ENCODE data around the gene PPP1R10. TPM values are rescaled to one million over a fixed set of nuclear protein-coding genes. Genes with fewer than 3 reads are reported as not detected.

Gene PPP1R10
- total and polyA plus RNA-seq, 2 of the 13 experiments (the other 11 are each of a cell fraction or from before 2014, with no cell fraction given) = 26.3 to 38.4 TPM

DNA sequence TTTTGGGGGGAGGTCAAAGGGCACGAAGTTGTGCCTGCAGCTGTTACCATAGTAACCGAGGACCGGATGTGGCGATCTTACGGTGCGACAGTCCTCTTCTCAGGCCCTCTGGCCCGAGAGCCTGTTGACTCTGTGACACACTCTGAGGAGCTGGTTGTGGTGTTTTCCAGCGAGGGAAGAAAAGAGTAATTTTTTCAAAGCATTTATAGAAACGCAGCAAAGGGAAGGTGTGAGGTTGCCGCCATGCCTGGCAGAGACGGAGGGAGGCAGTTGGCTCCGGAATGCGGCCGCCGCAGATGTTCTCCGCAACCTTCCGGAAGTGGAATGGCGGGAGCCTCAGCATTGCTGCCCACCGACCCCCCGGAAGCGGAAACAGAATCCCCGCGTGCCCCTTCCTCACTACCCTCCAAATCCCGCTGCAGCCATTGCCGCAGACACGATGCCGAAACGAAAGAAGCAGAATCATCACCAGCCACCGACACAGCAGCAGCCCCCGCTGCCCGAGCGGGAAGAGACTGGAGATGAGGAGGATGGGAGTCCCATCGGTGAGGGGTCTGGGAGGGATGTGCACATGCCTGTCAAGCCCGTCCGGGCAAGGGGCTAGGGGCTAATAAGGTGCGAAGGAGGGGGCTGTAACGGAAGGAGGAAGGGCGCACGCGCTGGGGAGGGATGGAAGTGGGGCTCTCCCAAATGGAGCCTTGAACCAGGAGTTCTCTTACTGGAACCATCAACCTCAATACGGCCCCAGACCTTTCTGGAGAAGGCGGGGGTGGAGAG, 59.9 kb downstream of the PPP1R10 start, which contains the start of gene PRR3 (continued):
- no peak for TF ChIP-seq ZSCAN20 (CRISPR knock-in tag; IDR thresholded peaks at IDR 0.05; ENCODE audit: borderline replicate concordance)
- TF ChIP-seq ZNF496 (CRISPR knock-in tag; IDR thresholded peaks at IDR 0.05; ENCODE audit: insufficient replicate concordance) = no peak
- peak; percentile 70; the same call in 1 of the 2 replicates for TF ChIP-seq ZNF749 (CRISPR knock-in tag; IDR thresholded peaks at IDR 0.05; ENCODE audit: borderline replicate concordance)
- TF ChIP-seq PRPF4 (IDR thresholded peaks at IDR 0.05; ENCODE audit: low read depth, low read length, poor library complexity, severe bottlenecking) = no peak
- TF ChIP-seq, protein P1, sequence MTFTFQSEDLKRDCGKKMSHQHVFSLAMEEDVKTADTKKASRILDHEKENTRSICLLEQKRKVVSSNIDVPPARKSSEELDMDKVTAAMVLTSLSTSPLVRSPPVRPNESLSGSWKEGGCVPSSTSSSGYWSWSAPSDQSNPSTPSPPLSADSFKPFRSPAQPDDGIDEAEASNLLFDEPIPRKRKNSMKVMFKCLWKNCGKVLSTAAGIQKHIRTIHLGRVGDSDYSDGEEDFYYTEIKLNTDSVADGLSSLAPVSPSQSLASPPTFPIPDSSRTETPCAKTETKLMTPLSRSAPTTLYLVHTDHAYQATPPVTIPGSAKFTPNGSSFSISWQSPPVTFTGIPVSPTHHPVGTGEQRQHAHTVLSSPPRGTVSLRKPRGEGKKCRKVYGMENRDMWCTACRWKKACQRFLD (CRISPR knock-in tag; IDR thresholded peaks at IDR 0.05; ENCODE audit: borderline replicate concordance) = peak; percentile 85; the same call in 1 of the 2 replicates
- peak; percentile 70; the same call in 1 of the 2 replicates for TF ChIP-seq ZNF83 (CRISPR knock-in tag; IDR thresholded peaks at IDR 0.05; ENCODE audit: borderline replicate concordance)
- peak; percentile 83 for TF ChIP-seq CCDC6 (CRISPR knock-in tag; IDR thresholded peaks at IDR 0.05)
- TF ChIP-seq, protein P2, sequence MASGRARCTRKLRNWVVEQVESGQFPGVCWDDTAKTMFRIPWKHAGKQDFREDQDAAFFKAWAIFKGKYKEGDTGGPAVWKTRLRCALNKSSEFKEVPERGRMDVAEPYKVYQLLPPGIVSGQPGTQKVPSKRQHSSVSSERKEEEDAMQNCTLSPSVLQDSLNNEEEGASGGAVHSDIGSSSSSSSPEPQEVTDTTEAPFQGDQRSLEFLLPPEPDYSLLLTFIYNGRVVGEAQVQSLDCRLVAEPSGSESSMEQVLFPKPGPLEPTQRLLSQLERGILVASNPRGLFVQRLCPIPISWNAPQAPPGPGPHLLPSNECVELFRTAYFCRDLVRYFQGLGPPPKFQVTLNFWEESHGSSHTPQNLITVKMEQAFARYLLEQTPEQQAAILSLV (CRISPR knock-in tag; IDR thresholded peaks at IDR 0.05; ENCODE audit: borderline replicate concordance) = peak; percentile 96
- TF ChIP-seq, protein P3, sequence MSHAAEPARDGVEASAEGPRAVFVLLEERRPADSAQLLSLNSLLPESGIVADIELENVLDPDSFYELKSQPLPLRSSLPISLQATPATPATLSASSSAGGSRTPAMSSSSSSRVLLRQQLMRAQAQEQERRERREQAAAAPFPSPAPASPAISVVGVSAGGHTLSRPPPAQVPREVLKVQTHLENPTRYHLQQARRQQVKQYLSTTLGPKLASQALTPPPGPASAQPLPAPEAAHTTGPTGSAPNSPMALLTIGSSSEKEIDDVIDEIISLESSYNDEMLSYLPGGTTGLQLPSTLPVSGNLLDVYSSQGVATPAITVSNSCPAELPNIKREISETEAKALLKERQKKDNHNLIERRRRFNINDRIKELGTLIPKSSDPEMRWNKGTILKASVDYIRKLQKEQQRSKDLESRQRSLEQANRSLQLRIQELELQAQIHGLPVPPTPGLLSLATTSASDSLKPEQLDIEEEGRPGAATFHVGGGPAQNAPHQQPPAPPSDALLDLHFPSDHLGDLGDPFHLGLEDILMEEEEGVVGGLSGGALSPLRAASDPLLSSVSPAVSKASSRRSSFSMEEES (CRISPR knock-in tag; IDR thresholded peaks at IDR 0.05) = peak; percentile 88
- TF ChIP-seq ZNF891 (CRISPR knock-in tag; IDR thresholded peaks at IDR 0.05) = peak; percentile 85
- TF ChIP-seq, protein P4, sequence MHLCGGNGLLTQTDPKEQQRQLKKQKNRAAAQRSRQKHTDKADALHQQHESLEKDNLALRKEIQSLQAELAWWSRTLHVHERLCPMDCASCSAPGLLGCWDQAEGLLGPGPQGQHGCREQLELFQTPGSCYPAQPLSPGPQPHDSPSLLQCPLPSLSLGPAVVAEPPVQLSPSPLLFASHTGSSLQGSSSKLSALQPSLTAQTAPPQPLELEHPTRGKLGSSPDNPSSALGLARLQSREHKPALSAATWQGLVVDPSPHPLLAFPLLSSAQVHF (CRISPR knock-in tag; IDR thresholded peaks at IDR 0.05) = peak; percentile 91; the same call in 1 of the 2 replicates
- 0 out of 2 replicates have a peak, but pooled peaks have one; percentile 27 for TF ChIP-seq ZNF33A (CRISPR knock-in tag; IDR thresholded peaks at IDR 0.05; ENCODE audit: borderline replicate concordance)
- TF ChIP-seq POLR2A (IDR thresholded peaks at IDR 0.05; ENCODE audit: insufficient read depth in 1 of 2, low read depth in 2 of 2, low read length in 2 of 2) = peak; percentile 86 to 87
- peak; percentile 99 for TF ChIP-seq EED (CRISPR knock-in tag; IDR thresholded peaks at IDR 0.05)
- peak; percentile 99 for TF ChIP-seq ZNF572 (CRISPR knock-in tag; IDR thresholded peaks at IDR 0.05)
- TF ChIP-seq EZH2 (conservative IDR thresholded peaks at IDR 0.05; ENCODE audit: low read depth, low read length) = no peak
- peak; percentile 43; the same call in 1 of the 2 replicates for TF ChIP-seq ZFP1 (CRISPR knock-in tag; IDR thresholded peaks at IDR 0.05)
- TF ChIP-seq ARNT (IDR thresholded peaks at IDR 0.05) = no peak
- peak; percentile 93 for TF ChIP-seq ZFX (CRISPR knock-in tag; IDR thresholded peaks at IDR 0.05; ENCODE audit: low read depth)
- TF ChIP-seq DR1 (CRISPR knock-in tag; IDR thresholded peaks at IDR 0.05) = no peak
- peak; percentile 91 for TF ChIP-seq RFX3 (CRISPR knock-in tag; IDR thresholded peaks at IDR 0.05)
- no peak for TF ChIP-seq REXO4 (CRISPR knock-in tag; IDR thresholded peaks at IDR 0.05; ENCODE audit: borderline replicate concordance)
